ENCODE measurements around the gene ZFYVE16.
"Not testable (repeated sequence)": the region's sequence is repeated elsewhere in the genome, so short reads cannot be mapped to it uniquely, and the experiment has no call there.

Gene ZFYVE16

DNA sequence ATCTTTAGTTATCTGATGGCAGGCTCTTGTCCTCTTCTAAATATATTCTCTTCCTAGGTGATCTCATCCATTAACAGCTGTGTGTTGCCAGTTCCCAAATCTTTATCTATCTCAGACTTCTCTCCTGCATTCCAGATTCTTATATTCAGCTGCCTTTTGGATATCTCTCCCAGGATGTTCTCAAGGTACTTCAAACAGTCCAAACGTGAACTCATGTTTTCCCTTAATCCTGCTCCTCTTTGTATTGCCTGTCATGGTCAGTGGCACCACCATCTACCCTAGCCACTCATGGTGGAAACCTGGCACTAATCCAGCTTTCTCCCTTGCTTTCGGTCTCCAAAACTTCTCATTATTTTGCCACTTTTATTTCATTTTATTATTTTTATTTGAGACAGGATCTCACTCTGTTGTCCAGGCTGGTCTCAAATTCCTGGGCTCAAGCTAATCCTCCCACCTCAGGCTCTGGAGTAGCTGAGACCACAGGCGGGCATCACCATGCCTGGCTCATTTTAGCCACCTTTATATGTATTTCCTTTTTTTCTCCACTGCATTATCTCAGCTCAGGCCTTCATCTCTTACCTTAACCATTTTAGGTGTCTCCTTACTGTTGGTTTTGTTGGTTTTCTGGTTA lies 3.8 kb downstream of the ZFYVE16 start:
- H3K4me3 ChIP-seq (ENCODE audit: low read length), result no peak overlapping the region
- no peak for DNase-seq (ENCODE audit: low read depth)
- TF ChIP-seq, protein P1, sequence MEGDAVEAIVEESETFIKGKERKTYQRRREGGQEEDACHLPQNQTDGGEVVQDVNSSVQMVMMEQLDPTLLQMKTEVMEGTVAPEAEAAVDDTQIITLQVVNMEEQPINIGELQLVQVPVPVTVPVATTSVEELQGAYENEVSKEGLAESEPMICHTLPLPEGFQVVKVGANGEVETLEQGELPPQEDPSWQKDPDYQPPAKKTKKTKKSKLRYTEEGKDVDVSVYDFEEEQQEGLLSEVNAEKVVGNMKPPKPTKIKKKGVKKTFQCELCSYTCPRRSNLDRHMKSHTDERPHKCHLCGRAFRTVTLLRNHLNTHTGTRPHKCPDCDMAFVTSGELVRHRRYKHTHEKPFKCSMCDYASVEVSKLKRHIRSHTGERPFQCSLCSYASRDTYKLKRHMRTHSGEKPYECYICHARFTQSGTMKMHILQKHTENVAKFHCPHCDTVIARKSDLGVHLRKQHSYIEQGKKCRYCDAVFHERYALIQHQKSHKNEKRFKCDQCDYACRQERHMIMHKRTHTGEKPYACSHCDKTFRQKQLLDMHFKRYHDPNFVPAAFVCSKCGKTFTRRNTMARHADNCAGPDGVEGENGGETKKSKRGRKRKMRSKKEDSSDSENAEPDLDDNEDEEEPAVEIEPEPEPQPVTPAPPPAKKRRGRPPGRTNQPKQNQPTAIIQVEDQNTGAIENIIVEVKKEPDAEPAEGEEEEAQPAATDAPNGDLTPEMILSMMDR (IDR thresholded peaks at IDR 0.05; ENCODE audit: insufficient read depth, low read depth, low read length, missing control alignments), result no peak

- no peak overlapping the region for H3K4me3 ChIP-seq (ENCODE audit: low read length)
- TF ChIP-seq, protein P1 (IDR thresholded peaks at IDR 0.05; ENCODE audit: insufficient read depth, low read depth, low read length, missing control alignments), result no peak
- peak; percentile 35 for DNase-seq (ENCODE audit: low read depth)
Measured at GRCh38 chr5:80414113-80414512, 6.2 kb downstream of the ZFYVE16 start.

- TF ChIP-seq, protein P1 (IDR thresholded peaks at IDR 0.05; ENCODE audit: insufficient read depth, low read depth, low read length, missing control alignments), result no peak
- no peak overlapping the region for H3K4me3 ChIP-seq (ENCODE audit: low read length)
- DNase-seq (ENCODE audit: low read depth), result no peak
Measured at GRCh38 chr5:80417973-80418372, 10.1 kb downstream of the ZFYVE16 start.

GRCh38 chr5:80424365-80424764 lies 16.5 kb downstream of the ZFYVE16 start:
- not testable (repeated sequence) for H3K4me3 ChIP-seq (ENCODE audit: low read length); DNase-seq (ENCODE audit: low read depth)

DNA sequence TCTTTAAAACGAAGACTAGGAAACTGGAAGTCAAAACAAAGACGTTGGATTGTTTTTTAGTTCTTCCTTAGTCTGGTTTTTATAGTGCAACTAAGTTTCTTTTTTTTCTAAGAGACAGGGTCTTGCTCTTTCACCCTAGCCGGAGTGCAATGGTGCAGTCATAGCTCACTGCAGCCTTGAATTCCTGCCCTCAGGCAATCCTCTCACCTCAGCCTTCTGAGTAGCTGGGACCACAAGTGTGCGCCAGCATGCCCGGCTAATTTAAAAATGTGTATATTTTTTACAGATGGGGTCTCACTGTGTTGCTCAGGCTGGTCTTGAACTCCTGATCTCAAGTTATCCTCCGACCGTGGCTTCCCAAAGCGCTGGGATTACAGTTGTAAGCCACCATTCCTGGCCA lies 27.6 kb downstream of the ZFYVE16 start:
- no peak for DNase-seq (ENCODE audit: low read depth)
- TF ChIP-seq, protein P1 (IDR thresholded peaks at IDR 0.05; ENCODE audit: insufficient read depth, low read depth, low read length, missing control alignments), result no peak
- H3K4me3 ChIP-seq (ENCODE audit: low read length), result no peak overlapping the region

- no peak for DNase-seq (ENCODE audit: low read depth)
- no peak overlapping the region for H3K4me3 ChIP-seq (ENCODE audit: low read length)
- TF ChIP-seq, protein P1 (IDR thresholded peaks at IDR 0.05; ENCODE audit: insufficient read depth, low read depth, low read length, missing control alignments), result no peak
Measured at GRCh38 chr5:80437326-80437725, 29.5 kb downstream of the ZFYVE16 start.

- H3K4me3 ChIP-seq (ENCODE audit: low read length), result no peak overlapping the region
- no peak for DNase-seq (ENCODE audit: low read depth)
- TF ChIP-seq, protein P1 (IDR thresholded peaks at IDR 0.05; ENCODE audit: insufficient read depth, low read depth, low read length, missing control alignments), result no peak
Measured at GRCh38 chr5:80438739-80439138, 30.9 kb downstream of the ZFYVE16 start.

Measured in epithelial cell of esophagus (primary cell).